IMR-90 (cell line): ENCODE results near the gene TBCA. TPM values are rescaled to one million over a fixed set of nuclear protein-coding genes. Genes with fewer than 3 reads are reported as not detected.

Experiments
- ATAC-seq: fragments of 200-7000 bp; cut with Tn5 transposase; 2 replicates; pipeline ENCODE4 v1.9.1; 2020; ENCODE audit warnings: low read depth, mild to moderate bottlenecking, moderate library complexity
- BruUV-seq: library from RNA; stranded (reverse); fragments of 400-500 nt; replicated peaks from 2 replicates; lab custom pipeline; 2021; lab: Mats Ljungman, UMichigan
- CTCF ChIA-PET: fragments of 300-600 bp; formaldehyde crosslinking; extraction: SDS; loops from one replicate; lab custom pipeline; 2021; ENCODE audit warnings: antibody characterized with exemption; lab: Yijun Ruan, JAX
- POLR2A ChIA-PET: fragments of 300-600 bp; sonication (Branson Sonifier 250); formaldehyde crosslinking; loops from one replicate; lab custom pipeline; 2022; ENCODE audit warnings: antibody characterized with exemption; ENCODE audit not compliant: unreplicated experiment; lab: Charles Lee
- DNase-seq: peaks from one replicate; pipeline ENCODE4 v3.0.0; 2013
- H2AFZ ChIP-seq: replicated peaks from 2 replicates; pipeline ENCODE3; 2013; ENCODE audit warnings: low read length, mild to moderate bottlenecking; ENCODE audit not compliant: poor library complexity
- H2AK5ac ChIP-seq: 2 replicates; pipeline ENCODE4 v1.6.1; 2013; ENCODE audit warnings: low read depth, low read length, inconsistent platforms
- H2AK9ac ChIP-seq: replicated peaks from 2 replicates; pipeline ENCODE3; 2013; ENCODE audit warnings: mild to moderate bottlenecking, low read depth, low read length, moderate library complexity; ENCODE audit not compliant: poor library complexity
- H2BK120ac ChIP-seq: 2 replicates; pipeline ENCODE4 v1.6.1; 2013; ENCODE audit warnings: low read depth, low read length, inconsistent platforms
- H2BK15ac ChIP-seq: 3 replicates; pipeline ENCODE4 v1.6.1; 2013; ENCODE audit warnings: low read depth, low read length, inconsistent platforms
- H2BK20ac ChIP-seq: 2 replicates; pipeline ENCODE4 v1.6.1; 2013; ENCODE audit warnings: low read depth, mild to moderate bottlenecking, inconsistent platforms, low read length, moderate library complexity
- H2BK5ac ChIP-seq: 2 replicates; pipeline ENCODE4 v1.6.1; 2013; ENCODE audit warnings: mild to moderate bottlenecking, low read depth, low read length, inconsistent platforms; ENCODE audit not compliant: poor library complexity, severe bottlenecking
- H3K14ac ChIP-seq: replicated peaks from 2 replicates; pipeline ENCODE4 v1.6.1; 2013; ENCODE audit warnings: low read depth, low read length, inconsistent platforms
- H3K18ac ChIP-seq: 2 replicates; pipeline ENCODE4 v1.6.1; 2013; ENCODE audit warnings: low read depth, low read length, control low read depth
- H3K23ac ChIP-seq: 2 replicates; pipeline ENCODE4 v1.6.1; 2013; ENCODE audit warnings: low read depth, low read length, inconsistent platforms
- H3K27ac ChIP-seq: 2 replicates; pipeline ENCODE4 v1.5.1; 2013; ENCODE audit warnings: mild to moderate bottlenecking, control low read depth, low read length; ENCODE audit not compliant: insufficient read depth
- H3K27me3 ChIP-seq: 2 replicates; pipeline ENCODE4 v1.6.1; 2013; ENCODE audit warnings: low read length; ENCODE audit not compliant: control insufficient read depth, insufficient read depth
- H3K36me3 ChIP-seq: 2 replicates; pipeline ENCODE4 v1.6.1; 2013; ENCODE audit warnings: low read length, mixed read lengths; ENCODE audit not compliant: control insufficient read depth, insufficient read depth
- H3K4ac ChIP-seq: 2 replicates; pipeline ENCODE4 v1.6.1; 2013; ENCODE audit warnings: low read depth, low read length, inconsistent platforms
- H3K4me1 ChIP-seq: 2 replicates; pipeline ENCODE4 v1.6.1; 2013; ENCODE audit warnings: low read length, mixed read lengths; ENCODE audit not compliant: control insufficient read depth, insufficient read depth
- H3K4me2 ChIP-seq: 2 replicates; pipeline ENCODE4 v1.6.1; 2013; ENCODE audit warnings: low read depth, mild to moderate bottlenecking, control low read depth, low read length, moderate library complexity
- H3K4me3 ChIP-seq: 2 replicates; pipeline ENCODE4 v1.5.1; 2013; ENCODE audit warnings: low read depth, mild to moderate bottlenecking, control low read depth, low read length, moderate library complexity; ENCODE audit not compliant: insufficient read depth
- H3K56ac ChIP-seq: 2 replicates; pipeline ENCODE4 v1.6.1; 2013; ENCODE audit warnings: low read length, inconsistent platforms; ENCODE audit not compliant: insufficient read depth; ENCODE audit errors: extremely low read depth
- H3K79me1 ChIP-seq, 2 experiments: 2 replicates each; pipeline ENCODE4 v1.6.1; 2013; ENCODE audit warnings: low read length in 2 of 2, inconsistent platforms in 1 of 2, low read depth in 1 of 2
- H3K9ac ChIP-seq: 2 replicates; pipeline ENCODE4 v1.6.1; 2013; ENCODE audit warnings: low read depth, low read length, control low read depth
- H3K9me1 ChIP-seq: 2 replicates; pipeline ENCODE4 v1.6.1; 2013; ENCODE audit warnings: low read length, inconsistent platforms; ENCODE audit not compliant: insufficient read depth
- H3K9me3 ChIP-seq: 2 replicates; pipeline ENCODE4 v1.6.1; 2013; ENCODE audit warnings: low read length; ENCODE audit not compliant: control insufficient read depth, insufficient read depth
- H4K20me1 ChIP-seq: 2 replicates; pipeline ENCODE4 v1.6.1; 2013; ENCODE audit warnings: low read length, inconsistent platforms; ENCODE audit not compliant: insufficient read depth
- H4K5ac ChIP-seq: 2 replicates; pipeline ENCODE4 v1.6.1; 2013; ENCODE audit warnings: mild to moderate bottlenecking, low read depth, low read length, control low read depth
- H4K8ac ChIP-seq, 2 experiments: 2 replicates each; pipeline ENCODE4 v1.6.1; 2013; ENCODE audit warnings: low read depth in 2 of 2, low read length in 2 of 2, control low read depth in 1 of 2, inconsistent platforms in 1 of 2
- H4K91ac ChIP-seq: 2 replicates; pipeline ENCODE4 v1.6.1; 2013; ENCODE audit warnings: low read depth, low read length, inconsistent platforms; ENCODE audit not compliant: insufficient read depth
- BHLHE40 ChIP-seq: fragments of 150-350 bp; IDR thresholded peaks from 2 replicates; pipeline ENCODE4 v1.6.1; 2016; ENCODE audit warnings: mild to moderate bottlenecking, low read depth, low read length
- MAFK ChIP-seq: IDR thresholded peaks from 2 replicates; pipeline ENCODE4 v1.6.1; 2012; ENCODE audit warnings: low read depth, low read length, improper control_type of control experiment
- RAD21 ChIP-seq: IDR thresholded peaks from 2 replicates; pipeline ENCODE4 v1.6.1; 2012; ENCODE audit warnings: low read length, improper control_type of control experiment
- RCOR1 ChIP-seq: IDR thresholded peaks from 2 replicates; pipeline ENCODE4 v1.6.1; 2012; ENCODE audit warnings: mild to moderate bottlenecking, low read length, improper control_type of control experiment; ENCODE audit not compliant: insufficient replicate concordance
- USF2 ChIP-seq: fragments of 150-350 bp; IDR thresholded peaks from 2 replicates; pipeline ENCODE4 v1.6.1; 2017; ENCODE audit warnings: mild to moderate bottlenecking, antibody characterized with exemption, low read length, low read depth
- WGBS, 2 experiments: methylation state at CpG; one replicate each; pipeline versions ENCODE4 v1.1.5 to v1.1.7; 2013; ENCODE audit warnings: missing lambda C conversion rate in 2 of 2; ENCODE audit not compliant: insufficient read length in 1 of 2; ENCODE audit errors: extremely low coverage in 2 of 2; 5-methylcytosine and 5-hydroxymethylcytosine counted together
- dilution Hi-C: fragments of 300-500 bp; cut with HindIII; formaldehyde crosslinking; loops from one replicate; pipeline ENCODE4 v1.14.3; 2018; ENCODE audit warnings: low sequenced_read_pairs; ENCODE audit not compliant: unreplicated experiment
- in situ Hi-C: fragments of 300-500 bp; cut with MboI; formaldehyde crosslinking; loops from 3 replicates; pipeline ENCODE4 v1.14.3; 2019; ENCODE audit warnings: low sequenced_read_pairs, inconsistent platforms, mixed read lengths
- intact Hi-C: fragments of 100-400 bp; cut with micrococcal nuclease; formaldehyde crosslinking; loops from 2 replicates; pipeline ENCODE4 v1.10.0; 2022
- polyA plus RNA-seq, 3 experiments: library from polyadenylated mRNA; depleted of rRNA; stranded (reverse); fragments of >200 nt; gene quantifications; 2 replicates each; pipeline ENCODE4 v1.2.3, GENCODE V29; 2012; ENCODE audit warnings: low replicate concordance in 1 of 3
- total RNA-seq: library from RNA; depleted of rRNA; stranded (reverse); fragments of >200 nt; gene quantifications from 2 replicates; pipeline ENCODE4 v1.2.3, GENCODE V29; 2012

Gene TBCA
- total and polyA plus RNA-seq, 2 of the 4 experiments (the other 2 are of a cell fraction) = 6.1 to 137 TPM

- H3K79me1 ChIP-seq = peaks cover 17 to 42% of the 10 kb centered on the region in 2 experiments
- TF ChIP-seq USF2 (no peak), BHLHE40 (no peak), RCOR1 (no peak), RAD21 (no peak), MAFK (no peak)
- H4K91ac ChIP-seq = no peak overlapping the region
- no peak for ATAC-seq
- H3K36me3 ChIP-seq = no peaks in the 10 kb centered on the region
- H2BK15ac ChIP-seq = no peak overlapping the region
- BruUV-seq = no TSS peak
- intact Hi-C loops = no loop called here
- no peak overlapping the region for H4K8ac ChIP-seq
- no peak overlapping the region for H3K18ac ChIP-seq
- no peaks in the 10 kb centered on the region for H3K27me3 ChIP-seq
- H2BK120ac ChIP-seq = no peak overlapping the region
- H3K4ac ChIP-seq = no peak overlapping the region
- no peak overlapping the region for H3K56ac ChIP-seq
- no peak overlapping the region for H3K27ac ChIP-seq
- no peak overlapping the region for H2BK20ac ChIP-seq
- H3K4me2 ChIP-seq = no peak overlapping the region
- no peak overlapping the region for H2AK5ac ChIP-seq
- in situ Hi-C loops = no loop called here
- no peak overlapping the region for H3K9ac ChIP-seq
- POLR2A ChIA-PET = no interaction called here
- peaks cover 4% of the 10 kb centered on the region; the same call in 1 of the 2 replicates for H3K9me1 ChIP-seq
- no peaks in the 10 kb centered on the region for H3K9me3 ChIP-seq
- H3K23ac ChIP-seq = no peak overlapping the region
- no peak overlapping the region for H2AK9ac ChIP-seq
- H3K4me1 ChIP-seq = peaks cover 4% of the 10 kb centered on the region
- CTCF ChIA-PET = no interaction called here
- no peak overlapping the region for H4K5ac ChIP-seq
- no peak overlapping the region for H3K14ac ChIP-seq
- H2AFZ ChIP-seq = no peak overlapping the region
- peaks cover 4% of the 10 kb centered on the region for H4K20me1 ChIP-seq
- 100% methylated on average over 3 of the region's 5 CpGs; no CpG with 5 or more reads in 1 of the 2 experiments for WGBS, 2 experiments
- no peak overlapping the region for H2BK5ac ChIP-seq
- dilution Hi-C loops = no loop called here
- no peak overlapping the region for H3K4me3 ChIP-seq
- DNase-seq = no peak
These were observed 51.2 kb downstream of the TBCA start for GRCh38 chr5:77724934-77725333.
